GM19395 (cell line): ENCODE results near the gene POP5.

ENCODE experiments used
- ATAC-seq: cut with Tn5 transposase; IDR thresholded peaks from one replicate; pipeline ENCODE4 v1.9.1; 2021; ENCODE audit warnings: mild to moderate bottlenecking, moderate library complexity; ENCODE audit not compliant: unreplicated experiment

The POP5 gene

GRCh38 chr12:120590741-120591407 lies 9.7 kb upstream of the POP5 start:
- no peak for ATAC-seq

GRCh38 chr12:120588948-120589930 lies 8.0 kb upstream of the POP5 start:
- ATAC-seq = no peak

- ATAC-seq = no peak
Measured at GRCh38 chr12:120588371-120588770, 7.2 kb upstream of the POP5 start.

- no peak for ATAC-seq
Measured at GRCh38 chr12:120586860-120587259, 5.7 kb upstream of the POP5 start.

DNA sequence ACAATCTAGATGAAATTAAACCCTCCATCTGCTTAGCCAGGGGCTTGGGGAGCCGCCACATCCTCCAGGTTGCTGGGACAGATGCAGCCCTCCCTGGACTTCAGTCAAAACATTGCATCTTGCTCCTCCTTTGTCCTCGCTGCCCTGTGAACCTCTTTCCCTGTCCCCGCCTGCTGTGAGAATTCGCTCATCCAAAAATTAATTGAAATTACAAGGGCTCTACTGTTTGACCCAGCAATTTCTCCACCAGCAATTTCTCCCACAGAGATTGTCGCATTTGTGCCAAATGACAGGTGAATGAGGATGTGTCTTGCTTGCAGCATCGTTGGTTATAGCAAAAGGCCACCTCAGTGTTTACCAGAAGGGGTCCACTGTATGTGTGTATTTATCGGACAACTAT lies 5.0 kb upstream of the POP5 start:
- ATAC-seq = no peak

GRCh38 chr12:120584343-120585149 lies 3.3 kb upstream of the POP5 start:
- no peak for ATAC-seq

GRCh38 chr12:120583478-120584030 lies 2.4 kb upstream of the POP5 start:
- ATAC-seq = no peak

DNA sequence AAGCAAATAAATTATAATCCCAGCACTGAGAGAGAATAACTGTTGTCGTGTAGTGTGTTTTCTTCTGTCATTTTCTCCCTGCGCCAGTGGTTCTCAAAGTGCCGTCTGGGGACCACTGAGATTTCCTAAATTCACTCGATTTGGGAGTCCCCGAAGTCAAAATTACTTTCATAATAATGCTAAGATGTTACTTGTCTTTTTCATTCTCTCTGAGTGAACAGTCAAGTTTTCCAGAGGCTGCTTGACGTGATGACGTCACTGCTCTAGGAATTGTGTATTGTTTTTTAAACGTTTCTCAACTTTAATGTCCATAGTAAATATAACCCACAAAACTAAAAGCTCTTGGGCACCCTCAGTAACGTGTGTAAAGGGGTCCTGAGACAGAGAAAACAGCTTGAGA lies 796 bp upstream of the POP5 start:
- no peak for ATAC-seq

GRCh38 chr12:120579179-120579578 lies 2.0 kb downstream of the POP5 start:
- no peak for ATAC-seq

- ATAC-seq = no peak
Measured at GRCh38 chr12:120574106-120574505, 7.1 kb downstream of the POP5 start.

DNA sequence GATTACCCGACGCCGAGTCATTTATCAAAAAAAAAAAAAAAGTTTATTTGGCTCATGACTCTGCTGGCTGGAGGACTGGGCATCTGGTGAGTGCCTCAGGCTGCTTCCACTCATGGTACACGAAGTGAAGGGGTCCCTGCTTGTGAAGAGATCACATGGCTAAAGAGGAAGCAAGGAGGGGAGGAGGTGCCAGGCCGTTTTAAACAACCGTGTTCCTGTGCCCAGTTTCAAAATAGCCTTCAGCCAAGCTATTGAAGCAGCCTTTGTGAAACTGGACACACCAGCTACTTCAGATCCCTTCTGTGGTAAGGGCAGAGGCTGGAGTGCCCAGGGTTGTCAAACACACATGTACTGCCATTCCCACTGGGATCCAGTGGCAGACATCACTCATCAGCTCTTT lies 7.6 kb downstream of the POP5 start:
- no peak for ATAC-seq

- ATAC-seq = no peak
Measured at GRCh38 chr12:120571299-120571698, 9.9 kb downstream of the POP5 start.

DNA sequence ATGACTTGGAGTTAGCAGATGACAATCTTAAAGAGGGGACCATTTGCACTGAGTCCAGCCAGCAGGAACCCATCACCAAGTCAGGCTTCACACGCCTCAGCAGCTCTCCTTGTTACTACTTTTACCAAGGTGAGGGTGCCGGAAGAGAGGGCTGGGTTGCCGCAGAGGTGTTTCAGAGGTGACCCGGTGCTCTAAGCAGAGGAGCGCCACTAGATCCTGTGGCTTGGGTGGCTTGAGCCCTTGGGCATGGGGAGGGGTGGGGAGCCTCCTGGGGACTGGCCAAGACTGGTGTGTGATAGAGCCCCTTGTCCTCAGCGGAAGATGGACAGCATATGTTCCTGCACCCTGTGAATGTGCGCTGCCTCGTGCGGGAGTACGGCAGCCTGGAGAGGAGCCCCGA lies 17.7 kb downstream of the POP5 start:
- ATAC-seq = no peak

- ATAC-seq = no peak
Measured at GRCh38 chr12:120562906-120563305, 18.3 kb downstream of the POP5 start.

GRCh38 chr12:120557589-120557988 lies 23.6 kb downstream of the POP5 start:
- ATAC-seq = no peak

- ATAC-seq = no peak
Measured at GRCh38 chr12:120554678-120555077, 26.5 kb downstream of the POP5 start.

DNA sequence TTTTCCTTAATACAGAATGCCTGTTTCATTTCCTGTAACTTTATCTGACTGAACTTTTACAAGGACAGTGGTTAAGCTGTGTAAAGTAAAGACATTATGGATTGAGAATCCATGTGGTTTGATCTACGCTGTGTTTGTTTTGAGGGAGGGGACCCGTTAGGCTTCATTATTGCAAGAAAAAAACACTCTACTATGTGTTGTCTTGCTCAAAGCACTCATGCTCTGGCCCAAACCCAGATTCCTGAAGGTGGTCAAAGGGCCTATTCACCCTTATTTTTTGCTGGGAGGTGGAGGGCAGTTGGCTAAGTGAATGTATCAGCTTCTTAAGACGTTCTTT lies 35.2 kb downstream of the POP5 start:
- no peak for ATAC-seq

DNA sequence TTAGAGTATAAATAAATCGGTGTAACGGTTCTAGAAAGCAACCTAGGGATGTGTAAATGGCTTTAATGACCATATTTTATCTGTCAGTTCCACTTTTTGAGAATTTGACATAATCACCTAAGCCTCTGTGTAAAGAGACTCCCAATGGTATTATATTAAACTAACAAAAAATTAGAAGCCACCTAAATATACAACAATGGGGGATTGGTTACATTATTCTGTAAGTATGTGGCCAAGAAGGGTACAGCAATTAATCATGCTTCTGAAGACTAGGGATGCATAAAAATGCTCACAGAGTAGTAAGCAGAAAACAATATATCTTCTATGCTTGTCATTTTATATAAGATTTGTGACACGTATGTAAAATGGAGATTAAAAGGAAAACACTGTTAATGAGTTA lies 36.5 kb downstream of the POP5 start:
- no peak for ATAC-seq

- ATAC-seq = no peak
Measured at GRCh38 chr12:120542166-120542565, 39.0 kb downstream of the POP5 start.

DNA sequence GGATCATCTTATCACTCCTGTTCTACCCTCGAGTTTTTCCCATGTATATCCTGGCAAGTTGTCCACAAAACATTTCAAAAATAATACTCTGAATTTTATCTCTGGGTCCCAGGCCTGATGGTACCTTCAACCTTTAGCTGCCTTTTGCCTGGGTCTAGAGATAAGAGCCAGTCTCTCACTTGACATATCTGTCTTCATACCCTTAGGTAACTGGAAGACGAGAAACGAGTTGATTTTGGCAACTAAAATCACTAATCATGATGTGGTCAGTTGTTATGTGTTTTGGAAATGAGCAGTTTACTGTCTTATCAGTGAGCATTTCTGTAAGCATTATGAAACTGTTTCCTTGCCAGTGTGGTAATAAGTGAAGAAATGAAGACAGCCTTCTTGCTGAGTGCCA lies 40.8 kb downstream of the POP5 start:
- no peak for ATAC-seq

DNA sequence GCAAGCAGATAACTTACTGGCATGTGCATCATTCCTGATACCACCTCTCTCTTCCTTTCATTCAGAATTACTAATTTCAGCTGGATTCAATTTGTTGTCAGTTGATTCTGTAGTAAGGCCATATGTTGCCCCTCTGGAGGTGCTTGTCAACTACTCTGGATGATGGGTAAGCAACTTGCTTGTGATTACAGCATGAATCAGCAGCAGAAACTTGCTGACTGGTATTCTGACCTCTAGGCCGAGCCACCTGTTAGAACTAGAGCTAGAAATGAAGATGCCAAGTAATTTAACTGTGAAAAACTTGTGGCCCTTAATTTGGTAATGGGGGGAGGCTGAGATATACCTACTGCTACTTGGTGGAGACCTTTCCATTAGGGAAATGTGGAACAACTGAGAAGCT lies 41.9 kb downstream of the POP5 start:
- ATAC-seq = no peak
